H1 (cell line): Measurements from ENCODE around the gene GDF3. TPM values are rescaled to one million over a fixed set of nuclear protein-coding genes. Genes with fewer than 3 reads are reported as not detected.

Experiments
- CTCF ChIA-PET: fragments of 300-600 bp; sonication (Branson Sonifier 250); formaldehyde crosslinking; loops from one replicate; lab custom pipeline; 2021; ENCODE audit not compliant: partially characterized antibody; lab: Charles Lee
- POLR2A ChIA-PET: fragments of 300-600 bp; sonication (Branson Sonifier 250); formaldehyde crosslinking; loops from one replicate; lab custom pipeline; 2021; ENCODE audit warnings: inconsistent platforms; ENCODE audit not compliant: partially characterized antibody; lab: Charles Lee
- DNase-seq, 2 experiments: peaks; one replicate each; pipeline versions ENCODE4 v3.0.0 to v3.0.0-alpha.2; 2010 to 2022; ENCODE audit warnings: low spot score in 2 of 2, low read depth in 1 of 2, mixed read lengths in 1 of 2
- FAIRE-seq: peaks from 2 replicates; lab custom pipeline; 2011; peaks lifted over from hg19 to GRCh38; lab: Jason Lieb, UNC
- H2AFZ ChIP-seq: 2 replicates; pipeline ENCODE4 v1.8.1; 2012; ENCODE audit warnings: low read length, inconsistent platforms
- H2AK5ac ChIP-seq: 2 replicates; pipeline ENCODE4 v1.6.1; 2013; ENCODE audit warnings: low read depth, low read length
- H2BK120ac ChIP-seq: replicated peaks from 2 replicates; pipeline ENCODE3; 2013; ENCODE audit warnings: low read depth, low read length, inconsistent platforms
- H2BK12ac ChIP-seq: 2 replicates; pipeline ENCODE4 v1.6.1; 2013; ENCODE audit warnings: low read depth, low read length
- H2BK15ac ChIP-seq: 2 replicates; pipeline ENCODE4 v1.6.1; 2013; ENCODE audit warnings: low read length
- H2BK20ac ChIP-seq: 2 replicates; pipeline ENCODE4 v1.6.1; 2013; ENCODE audit warnings: low read length
- H2BK5ac ChIP-seq: 2 replicates; pipeline ENCODE4 v1.6.1; 2013; ENCODE audit warnings: low read depth, low read length
- H3K14ac ChIP-seq: 2 replicates; pipeline ENCODE4 v1.6.1; 2013; ENCODE audit warnings: inconsistent platforms; ENCODE audit not compliant: insufficient read length
- H3K18ac ChIP-seq: 2 replicates; pipeline ENCODE4 v1.6.1; 2013; ENCODE audit warnings: low read length; ENCODE audit errors: extremely low read depth
- H3K23ac ChIP-seq: 2 replicates; pipeline ENCODE4 v1.6.1; 2013; ENCODE audit warnings: inconsistent platforms; ENCODE audit not compliant: insufficient read length
- H3K23me2 ChIP-seq: 2 replicates; pipeline ENCODE4 v1.6.1; 2013; ENCODE audit warnings: low read depth, low read length
- H3K27ac ChIP-seq: 2 replicates; pipeline ENCODE4 v1.6.1; 2011; ENCODE audit warnings: low read depth, low read length, inconsistent platforms
- H3K27me3 ChIP-seq, 4 experiments: replicated peaks in 1 of 4; 1 replicate in 1 of 4; 2 replicates in 3 of 4; pipeline versions ENCODE4 v1.6.1 to v1.8.1; 2011 to 2013; ENCODE audit warnings: low read length in 3 of 4, mild to moderate bottlenecking in 3 of 4, inconsistent platforms in 2 of 4, mixed read lengths in 2 of 4, moderate library complexity in 1 of 4; ENCODE audit not compliant: control insufficient read depth in 3 of 4, insufficient read depth in 3 of 4; ENCODE audit errors: extremely low read depth in 1 of 4
- H3K36me3 ChIP-seq, 4 experiments: 2 replicates each; pipeline versions ENCODE4 v1.6.1 to v1.8.1; 2011 to 2013; ENCODE audit warnings: mild to moderate bottlenecking in 4 of 4, low read length in 3 of 4, moderate library complexity in 2 of 4, control low read depth in 1 of 4, inconsistent platforms in 1 of 4; ENCODE audit not compliant: insufficient read depth in 4 of 4, control insufficient read depth in 2 of 4
- H3K4ac ChIP-seq: replicated peaks from 2 replicates; pipeline ENCODE3; 2013; ENCODE audit warnings: low read length, low read depth, mixed read lengths, inconsistent platforms; ENCODE audit not compliant: insufficient read length
- H3K4me1 ChIP-seq, 4 experiments: replicated peaks in 1 of 4; 1 replicate in 1 of 4; 2 replicates in 3 of 4; pipeline versions ENCODE4 v1.6.1 to v1.8.1; 2011 to 2013; ENCODE audit warnings: low read length in 3 of 4, inconsistent platforms in 2 of 4, mixed read lengths in 1 of 4; ENCODE audit not compliant: insufficient read depth in 4 of 4, control insufficient read depth in 3 of 4
- H3K4me2 ChIP-seq, 2 experiments: 2 replicates each; pipeline versions ENCODE4 v1.6.1 to v1.8.1; 2011 to 2013; ENCODE audit warnings: low read depth in 2 of 2, low read length in 2 of 2, control low read depth in 1 of 2, inconsistent platforms in 1 of 2, mild to moderate bottlenecking in 1 of 2; ENCODE audit not compliant: insufficient read depth in 1 of 2
- H3K4me3 ChIP-seq, 4 experiments: fragments of 200-600, 300-600 bp in 1 of 4; sonication (generic), shearing (Covaris generic), sonication (Bioruptor Twin) in 1 of 4; 2 replicates each; pipeline versions ENCODE4 v1.5.1 to v1.8.1; 2011 to 2016; ENCODE audit warnings: low read length in 4 of 4, low read depth in 3 of 4, control low read depth in 2 of 4, inconsistent platforms in 2 of 4, mild to moderate bottlenecking in 2 of 4, mixed read lengths in 1 of 4, moderate library complexity in 1 of 4; ENCODE audit not compliant: insufficient read depth in 2 of 4; ENCODE audit errors: extremely low read depth in 1 of 4
- H3K56ac ChIP-seq: replicated peaks from 2 replicates; pipeline ENCODE3; 2013; ENCODE audit warnings: low read depth, mild to moderate bottlenecking, mixed read lengths, low read length, inconsistent platforms; ENCODE audit not compliant: insufficient read length
- H3K79me1 ChIP-seq: 2 replicates; pipeline ENCODE4 v1.6.1; 2013; ENCODE audit warnings: low read depth, low read length, control low read depth
- H3K79me2 ChIP-seq, 2 experiments: 2 replicates each; pipeline versions ENCODE4 v1.6.1 to v1.8.1; 2012 to 2013; ENCODE audit warnings: low read length in 2 of 2, mild to moderate bottlenecking in 2 of 2, inconsistent platforms in 1 of 2; ENCODE audit not compliant: insufficient read depth in 2 of 2, control insufficient read depth in 1 of 2
- H3K9ac ChIP-seq, 4 experiments: replicated peaks in 1 of 4; 1 replicate in 1 of 4; 2 replicates in 3 of 4; pipeline versions ENCODE4 v1.6.1 to v1.8.1; 2011 to 2013; ENCODE audit warnings: low read depth in 3 of 4, low read length in 3 of 4, control low read depth in 2 of 4, mild to moderate bottlenecking in 2 of 4, moderate library complexity in 2 of 4, inconsistent platforms in 1 of 4; ENCODE audit errors: extremely low read depth in 1 of 4
- H3K9me3 ChIP-seq, 2 experiments: 2 replicates each; pipeline versions ENCODE4 v1.6.1 to v1.8.1; 2012 to 2013; ENCODE audit warnings: mild to moderate bottlenecking in 2 of 2, moderate library complexity in 2 of 2, control low read depth in 1 of 2, inconsistent platforms in 1 of 2, low read depth in 1 of 2, low read length in 1 of 2, mixed read lengths in 1 of 2; ENCODE audit not compliant: insufficient read depth in 2 of 2
- H4K20me1 ChIP-seq, 2 experiments: replicated peaks in 1 of 2; 2 replicates each; pipeline versions ENCODE3 to v1.8.1; 2011 to 2013; ENCODE audit warnings: inconsistent platforms in 2 of 2, low read length in 2 of 2, mild to moderate bottlenecking in 1 of 2; ENCODE audit not compliant: insufficient read depth in 2 of 2, control insufficient read depth in 1 of 2
- H4K5ac ChIP-seq: 2 replicates; pipeline ENCODE4 v1.6.1; 2013; ENCODE audit warnings: low read length, low read depth, mixed read lengths, inconsistent platforms; ENCODE audit not compliant: insufficient read length
- H4K8ac ChIP-seq: 2 replicates; pipeline ENCODE4 v1.8.0; 2013; ENCODE audit warnings: mild to moderate bottlenecking, moderate library complexity, low read length, inconsistent platforms; ENCODE audit not compliant: insufficient read depth; ENCODE audit errors: extremely low read depth
- H4K91ac ChIP-seq: replicated peaks from 2 replicates; pipeline ENCODE3; 2013; ENCODE audit warnings: low read length, mixed read lengths, inconsistent platforms; ENCODE audit not compliant: insufficient read length
- CHD1 ChIP-seq: IDR thresholded peaks from 2 replicates; pipeline ENCODE4 v1.6.1; 2012; ENCODE audit warnings: low read depth, low read length, improper control_type of control experiment
- CREB1 ChIP-seq: IDR thresholded peaks from 2 replicates; pipeline ENCODE4 v1.6.1; 2012; ENCODE audit warnings: inconsistent platforms
- HDAC6 ChIP-seq: IDR thresholded peaks from one replicate; pipeline ENCODE4 v1.7.1; 2012; ENCODE audit warnings: low read depth, mild to moderate bottlenecking, inconsistent platforms, low read length, moderate library complexity
- JUND ChIP-seq: IDR thresholded peaks from 2 replicates; pipeline ENCODE4 v1.6.1; 2011; ENCODE audit warnings: mild to moderate bottlenecking, improper control_type of control experiment, low read length
- KDM1A ChIP-seq: fragments of 200-600, 300-600 bp; sonication (generic); IDR thresholded peaks from 2 replicates; pipeline ENCODE4 v1.7.1; 2016; ENCODE audit warnings: mild to moderate bottlenecking, low read length, borderline replicate concordance
- MAFK ChIP-seq: IDR thresholded peaks from 2 replicates; pipeline ENCODE4 v1.6.1; 2012; ENCODE audit warnings: low read depth, mild to moderate bottlenecking, improper control_type of control experiment, low read length
- PHF8 ChIP-seq: fragments of 200-600 bp; sonication (generic); conservative IDR thresholded peaks from 2 replicates; pipeline ENCODE4 v1.7.1; 2012; ENCODE audit warnings: low read depth, mild to moderate bottlenecking, inconsistent platforms, low read length, moderate library complexity
- SIX5 ChIP-seq: IDR thresholded peaks from 2 replicates; pipeline ENCODE4 v1.6.1; 2011; ENCODE audit warnings: mild to moderate bottlenecking, low read depth, low read length
- SUZ12 ChIP-seq: fragments of 200-600 bp; sonication (generic); IDR thresholded peaks from 2 replicates; pipeline ENCODE4 v1.6.1; 2012; ENCODE audit warnings: mild to moderate bottlenecking, inconsistent platforms, low read length, moderate library complexity, mixed read lengths
- WGBS, 2 experiments: shearing (Covaris generic) in 1 of 2; methylation state at CpG; one replicate each; pipeline versions ENCODE4 v1.1.6 to v1.1.7; 2013 to 2015; ENCODE audit warnings: low lambda C conversion rate in 2 of 2, mixed read lengths in 2 of 2, inconsistent platforms in 1 of 2, low coverage in 1 of 2, missing lambda C conversion rate in 1 of 2; ENCODE audit not compliant: insufficient replicate concordance in 2 of 2, insufficient coverage in 1 of 2, insufficient read length in 1 of 2; ENCODE audit errors: extremely low coverage in 1 of 2, missing lambda C conversion rate in 1 of 2; 5-methylcytosine and 5-hydroxymethylcytosine counted together
- long read RNA-seq, 2 experiments: library from RNA in 1 of 2; library from capped mRNA in 1 of 2; stranded (forward); transcript quantifications; one replicate each; pipeline ENCODE4 v2.0.0, GENCODE V29; 2021; ENCODE audit warnings: inconsistent platforms in 1 of 2
- polyA minus RNA-seq, 3 experiments: library from RNA; depleted of rRNA, polyadenylated mRNA; stranded (reverse); fragments of >200 nt; gene quantifications; 1 replicate in 2 of 3; 2 replicates in 1 of 3; pipeline ENCODE4 v1.2.3, GENCODE V29; 2011
- polyA plus RNA-seq, 7 experiments: library from polyadenylated mRNA; depleted of rRNA in 3 of 7; stranded (reverse) in 5 of 7; unstranded in 2 of 7; fragments of >200 nt in 5 of 7; fragments of 200-250 nt in 2 of 7; gene quantifications; 1 replicate in 5 of 7; 2 replicates in 1 of 7; 4 replicates in 1 of 7; pipeline versions ENCODE4 v1.2.1 to v1.2.3, GENCODE V29; 2011 to 2013; ENCODE audit warnings: missing spikeins in 2 of 7, mixed read lengths in 2 of 7
- total RNA-seq: library from RNA; stranded (reverse); fragmentation: NEBNext Ultra II Directional; extraction: Animal tissue kit (Norgen Biotek cat#: 25700); gene quantifications from 2 replicates; pipeline ENCODE4 v1.2.1, GENCODE V29; 2021

GDF3 gene
- total RNA-seq (12.6 and 16.8 TPM in 2 replicates), polyA plus RNA-seq (2011; rRNA removed) (4.1 and 4.3 TPM in 2 replicates), polyA minus RNA-seq (2011; rRNA and poly(A)+ RNA removed) (2.1 and 2.7 TPM in 2 replicates)
- polyA plus RNA-seq (2011; cell fraction: cytosol; rRNA removed): 3.2 TPM
- 5.8 TPM for polyA plus RNA-seq (2011; cell fraction: nucleus; rRNA removed)
- polyA plus RNA-seq (2012, experiment 1 of 2): 7.3 to 10.1 TPM (median 8.1 TPM) in 4 replicates
- polyA plus RNA-seq (2012, experiment 2 of 2): 7.0 TPM
- polyA plus RNA-seq (2013, experiment 1 of 2): 61.9 TPM
- 63.4 TPM for polyA plus RNA-seq (2013, experiment 2 of 2)
- polyA minus RNA-seq (2011; cell fraction: cytosol; rRNA and poly(A)+ RNA removed): 1.8 TPM
- polyA minus RNA-seq (2011; cell fraction: nucleus; rRNA and poly(A)+ RNA removed): 3.1 TPM
- long read RNA-seq, experiment 1, transcript GDF3-201 (2 exons, 1,239 nt): major isoform, 20 of 23 reads
- long read RNA-seq, experiment 1, partial matches to known transcripts: 0 of 23 reads
- long read RNA-seq, experiment 1, other reads (novel, unspliced or antisense): 3 of 23 reads
- long read RNA-seq, experiment 2, transcript GDF3-201 (2 exons, 1,239 nt): major isoform, 24 of 24 reads
- long read RNA-seq, experiment 2, partial matches to known transcripts: 0 of 24 reads
- long read RNA-seq, experiment 2, other reads (novel, unspliced or antisense): 0 of 24 reads

DNA sequence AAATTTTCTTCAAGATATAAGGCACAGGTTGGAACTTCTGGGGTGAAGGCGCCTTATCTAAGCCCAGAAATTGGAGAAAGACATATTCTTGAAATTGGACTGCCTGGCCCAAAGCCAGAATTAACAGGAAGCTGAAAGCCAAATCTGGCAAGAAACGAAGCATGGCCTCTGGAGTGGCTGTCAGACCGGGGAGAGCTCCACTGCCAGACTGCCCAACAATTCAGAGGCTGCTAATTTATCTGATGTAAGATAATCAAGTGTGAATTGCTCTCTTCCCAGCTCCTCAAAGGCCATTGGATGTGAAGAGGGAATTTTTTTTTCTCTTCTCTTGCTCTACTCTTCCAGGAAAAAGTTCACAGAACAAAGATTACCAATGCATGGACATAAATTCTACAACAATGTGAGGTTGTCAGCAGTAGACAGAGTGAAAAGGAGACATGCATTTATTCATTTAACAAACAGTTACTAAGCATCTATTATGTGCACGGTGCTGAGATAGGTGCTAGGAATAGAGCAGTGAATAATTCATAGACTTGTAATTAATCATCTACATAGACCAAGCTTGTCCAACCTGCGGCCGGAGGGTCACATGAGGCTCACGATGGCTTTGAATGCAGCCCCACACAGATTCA lies at the start of gene GDF3:
Gene GDF3 (minus strand): TSS at position 210 of the 632 bp plus-strand sequence. CDS start 47 bp downstream, at position 163.
- Histone ChIP-seq H3K79me1 (no peaks in the 10 kb centered on the region), H2BK5ac (peak within 1 kb of the TSS; percentile 89; the same call in 1 of the 2 replicates), H3K14ac (no peak within 1 kb of the TSS), H3K27ac (peak within 1 kb of the TSS; percentile 48), H2AFZ (no peak within 1 kb of the TSS), H4K91ac (peak within 1 kb of the TSS; percentile 71), H3K9ac (no peak within 1 kb of the TSS; a peak in 1 of 7 replicates), H3K4me3 (peak within 1 kb of the TSS in 1 of 4 experiments; percentile 7; a peak in 1 of 8 replicates), H3K56ac (peak within 1 kb of the TSS; percentile 52), H2BK12ac (peak within 1 kb of the TSS; percentile 96), H3K18ac (peak within 1 kb of the TSS; percentile 72), H3K4me2 (peak within 1 kb of the TSS; percentile 43 to 56; a peak in 3 of 4 replicates), H3K27me3 (no peaks in the 10 kb centered on the region), H2BK15ac (no peak within 1 kb of the TSS), H3K23me2 (no peaks in the 10 kb centered on the region), H3K23ac (no peak within 1 kb of the TSS), H2BK120ac (peak within 1 kb of the TSS; percentile 69), H2BK20ac (peak within 1 kb of the TSS; percentile 83), H4K20me1 (no peaks in the 10 kb centered on the region), H4K5ac (peak within 1 kb of the TSS; percentile 47), H3K4ac (peak within 1 kb of the TSS; percentile 40), H2AK5ac (0 out of 2 replicates have a peak within 1 kb of the TSS, but pooled peaks have one; percentile 28), H3K79me2 (no peaks in the 10 kb centered on the region), H4K8ac (no peak within 1 kb of the TSS; the same call in 1 of the 2 replicates), H3K36me3 (no peaks in the 10 kb centered on the region), H3K9me3 (no peaks in the 10 kb centered on the region), H3K4me1 (peaks cover 2 to 16% (median 9%) of the 10 kb centered on the region in 4 experiments; a peak in 6 of 7 replicates)
- WGBS, 2 experiments: 79% methylated on average over 7 of the region's 7 CpGs; no CpG with 5 or more reads in 1 of the 2 experiments
- FAIRE-seq: no peak
- ChIA-PET CTCF (interaction anchor here (0.8 to 2.5 kb wide), 12 partner anchors 10 to 110 kb away, joined by 3 to 9 read pairs (median 3); no protein-coding TSS in a partner anchor), POLR2A (interaction anchor here (0.6 to 1.9 kb wide), 9 partner anchors 10 to 438 kb away, joined by 3 to 5 read pairs (median 3); no protein-coding TSS in a partner anchor)
- DNase-seq: no peak
- TF ChIP-seq SIX5 (no peak), MAFK (no peak), CREB1 (no peak), SUZ12 (no peak), KDM1A (no peak), CHD1 (no peak), PHF8 (no peak), HDAC6 (no peak), JUND (no peak)
